ENCODE data around the gene CALN1. TPM values are rescaled to one million over a fixed set of nuclear protein-coding genes. Genes with fewer than 3 reads are reported as not detected.

The CALN1 gene
- polyA plus RNA-seq, 1 experiment, result not detected

GRCh38 chr7:72161534-72161933 is 250.6 kb downstream of the CALN1 start:
- no peak for DNase-seq (ENCODE audit: low read depth)
- ChIA-PET POLR2A (no interaction called here), CTCF (no interaction called here)
- H3K36me3 ChIP-seq (ENCODE audit: control insufficient read depth, insufficient read depth, low read length), result no peaks in the 10 kb centered on the region
- no peak for TF ChIP-seq CTCF (IDR thresholded peaks at IDR 0.05; ENCODE audit: insufficient read depth, low read depth, low read length)
- no peaks in the 10 kb centered on the region for H3K27me3 ChIP-seq (ENCODE audit: control insufficient read depth, insufficient read depth, low read length)
- H3K4me3 ChIP-seq (ENCODE audit: low read depth, low read length), result no peak overlapping the region

GRCh38 chr7:72159911-72160310 is 252.2 kb downstream of the CALN1 start:
- DNase-seq (ENCODE audit: low read depth), result no peak
- no peak overlapping the region for H3K4me3 ChIP-seq (ENCODE audit: low read depth, low read length)
- POLR2A ChIA-PET, result no interaction called here
- TF ChIP-seq CTCF (IDR thresholded peaks at IDR 0.05; ENCODE audit: insufficient read depth, low read depth, low read length), result no peak
- H3K36me3 ChIP-seq (ENCODE audit: control insufficient read depth, insufficient read depth, low read length), result no peaks in the 10 kb centered on the region
- CTCF ChIA-PET, result no interaction called here
- H3K27me3 ChIP-seq (ENCODE audit: control insufficient read depth, insufficient read depth, low read length), result no peaks in the 10 kb centered on the region

- CTCF ChIA-PET, result no interaction called here
- POLR2A ChIA-PET, result no interaction called here
- DNase-seq (ENCODE audit: low read depth), result no peak
- H3K36me3 ChIP-seq (ENCODE audit: control insufficient read depth, insufficient read depth, low read length), result no peaks in the 10 kb centered on the region
- no peak for TF ChIP-seq CTCF (IDR thresholded peaks at IDR 0.05; ENCODE audit: insufficient read depth, low read depth, low read length)
- no peaks in the 10 kb centered on the region for H3K27me3 ChIP-seq (ENCODE audit: control insufficient read depth, insufficient read depth, low read length)
- H3K4me3 ChIP-seq (ENCODE audit: low read depth, low read length), result no peak overlapping the region
Observed at GRCh38 chr7:72156671-72157070, 255.5 kb downstream of the CALN1 start.

GRCh38 chr7:72153132-72153512 is 259.0 kb downstream of the CALN1 start:
- Histone ChIP-seq H3K4me3 (ENCODE audit: low read depth, low read length) (no peak overlapping the region), H3K27me3 (ENCODE audit: control insufficient read depth, insufficient read depth, low read length) (no peaks in the 10 kb centered on the region), H3K36me3 (ENCODE audit: control insufficient read depth, insufficient read depth, low read length) (no peaks in the 10 kb centered on the region)
- ChIA-PET POLR2A (no interaction called here), CTCF (no interaction called here)
- no peak for TF ChIP-seq CTCF (IDR thresholded peaks at IDR 0.05; ENCODE audit: insufficient read depth, low read depth, low read length)
- no peak for DNase-seq (ENCODE audit: low read depth)

GRCh38 chr7:72152161-72153131 is 259.7 kb downstream of the CALN1 start:
- Histone ChIP-seq H3K36me3 (ENCODE audit: control insufficient read depth, insufficient read depth, low read length) (no peaks in the 10 kb centered on the region), H3K4me3 (ENCODE audit: low read depth, low read length) (no peak overlapping the region), H3K27me3 (ENCODE audit: control insufficient read depth, insufficient read depth, low read length) (no peaks in the 10 kb centered on the region)
- ChIA-PET POLR2A (no interaction called here), CTCF (no interaction called here)
- DNase-seq (ENCODE audit: low read depth), result no peak
- TF ChIP-seq CTCF (IDR thresholded peaks at IDR 0.05; ENCODE audit: insufficient read depth, low read depth, low read length), result no peak
